CD1c-positive myeloid dendritic cell (primary cell): ENCODE results near the gene SORCS2.

ENCODE experiments used
- DNase-seq: peaks from one replicate; pipeline ENCODE4 v3.0.0-alpha.2; 2016; ENCODE audit errors: extremely low spot score

Gene SORCS2

GRCh38 chr4:7412554-7412912 is 220.2 kb downstream of the SORCS2 start:
- no peak for DNase-seq

DNA sequence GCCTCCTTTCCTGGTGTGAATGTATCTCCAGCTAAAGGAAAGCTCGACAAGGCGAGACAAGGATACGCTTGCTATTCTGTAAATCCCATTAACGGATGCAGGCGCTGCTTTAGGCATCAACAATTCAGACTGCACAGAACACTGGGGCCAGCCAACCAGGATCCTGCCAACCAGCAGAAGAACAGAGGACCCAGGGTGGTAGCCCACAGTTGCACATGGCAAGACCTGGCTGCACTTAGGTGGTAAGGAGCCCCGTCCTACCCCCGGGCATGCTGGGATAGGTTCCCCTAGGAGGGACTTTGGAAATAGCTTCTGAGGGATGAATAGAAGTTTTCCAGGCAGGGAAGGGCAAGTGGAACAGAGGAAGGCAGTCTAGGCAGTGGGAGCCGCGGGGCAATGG is 221.7 kb downstream of the SORCS2 start:
- DNase-seq: no peak

DNA sequence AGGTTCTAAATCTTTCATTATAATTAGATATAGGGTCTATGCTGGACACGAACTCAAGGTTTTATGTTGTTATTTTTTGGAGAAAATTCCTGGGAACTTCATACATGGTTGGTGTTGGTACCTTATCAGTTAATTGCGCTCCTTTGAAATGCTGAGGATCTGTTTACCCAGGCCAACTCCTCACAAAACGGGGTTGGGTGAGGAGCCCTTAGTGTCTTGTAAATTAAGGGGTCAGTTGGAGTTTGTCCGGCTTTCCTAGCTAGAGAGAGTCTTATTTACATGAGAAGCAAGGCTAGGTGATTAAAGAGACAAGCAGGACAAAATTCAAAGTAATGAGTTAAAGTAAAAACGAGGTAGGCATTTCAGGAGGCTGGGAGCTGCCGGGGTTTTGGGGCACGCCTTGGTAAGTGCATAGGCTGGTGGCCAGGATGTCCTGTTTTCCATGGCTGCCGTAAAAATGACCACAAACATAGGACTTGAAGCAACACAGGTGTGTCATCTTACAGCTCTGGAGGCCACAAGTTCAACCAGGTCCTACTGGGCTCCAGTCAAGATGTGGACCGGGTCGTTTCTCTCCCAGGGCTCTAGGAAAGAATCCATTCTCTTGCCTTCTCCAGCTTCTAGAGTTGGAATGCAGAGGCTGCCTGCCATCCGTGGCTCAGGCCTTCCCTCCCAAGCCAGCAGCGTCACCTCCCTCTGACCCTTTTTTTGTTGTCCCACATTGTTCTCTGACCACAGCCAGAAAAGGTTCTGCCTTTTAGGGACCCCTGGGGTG is 222.6 kb downstream of the SORCS2 start:
- no peak for DNase-seq

DNA sequence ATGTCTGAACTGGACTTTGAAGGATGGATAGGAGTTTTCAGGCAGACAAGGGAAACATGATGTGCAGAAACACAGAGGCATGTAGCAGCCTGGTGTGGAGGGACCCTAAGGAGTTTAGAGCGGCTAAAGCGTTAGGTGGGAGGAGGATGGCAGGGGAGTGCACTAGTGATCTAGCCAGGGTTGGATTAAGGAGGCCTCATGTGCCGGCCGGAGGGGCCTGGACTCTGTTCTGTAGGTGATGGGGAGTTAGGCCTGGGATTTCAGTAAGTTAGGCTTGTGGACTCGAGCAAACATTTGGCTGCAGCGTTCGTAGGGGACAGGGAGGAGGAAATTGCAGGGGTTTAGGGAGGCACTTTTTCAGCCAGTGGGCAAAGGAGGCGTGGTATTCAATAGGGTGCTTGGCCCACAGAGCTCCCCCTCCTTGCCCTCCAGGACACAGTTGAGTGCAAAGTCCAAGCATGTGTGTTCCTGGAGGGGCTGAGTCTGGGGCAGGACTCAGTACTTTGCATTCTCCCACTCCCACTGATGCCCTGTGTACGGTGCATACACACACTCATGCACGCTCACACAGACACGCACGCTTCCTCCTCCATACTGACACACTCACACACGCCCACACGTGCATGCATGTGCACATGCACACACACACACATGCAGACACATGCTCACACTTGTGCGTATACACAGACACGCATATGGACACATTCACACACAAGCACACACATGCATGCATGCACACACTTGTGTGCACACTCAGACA is 223.8 kb downstream of the SORCS2 start:
- DNase-seq: no peak

GRCh38 chr4:7416745-7417432 is 224.6 kb downstream of the SORCS2 start:
- DNase-seq: no peak

- no peak for DNase-seq
These were observed 225.3 kb downstream of the SORCS2 start for GRCh38 chr4:7417639-7418038.

- no peak for DNase-seq
These were observed 226.0 kb downstream of the SORCS2 start for GRCh38 chr4:7418131-7418943.

- no peak for DNase-seq
These were observed 227.8 kb downstream of the SORCS2 start for GRCh38 chr4:7419961-7420660.

GRCh38 chr4:7420661-7421040 is 228.3 kb downstream of the SORCS2 start:
- no peak for DNase-seq

GRCh38 chr4:7421356-7422150 is 229.2 kb downstream of the SORCS2 start:
- no peak for DNase-seq

DNA sequence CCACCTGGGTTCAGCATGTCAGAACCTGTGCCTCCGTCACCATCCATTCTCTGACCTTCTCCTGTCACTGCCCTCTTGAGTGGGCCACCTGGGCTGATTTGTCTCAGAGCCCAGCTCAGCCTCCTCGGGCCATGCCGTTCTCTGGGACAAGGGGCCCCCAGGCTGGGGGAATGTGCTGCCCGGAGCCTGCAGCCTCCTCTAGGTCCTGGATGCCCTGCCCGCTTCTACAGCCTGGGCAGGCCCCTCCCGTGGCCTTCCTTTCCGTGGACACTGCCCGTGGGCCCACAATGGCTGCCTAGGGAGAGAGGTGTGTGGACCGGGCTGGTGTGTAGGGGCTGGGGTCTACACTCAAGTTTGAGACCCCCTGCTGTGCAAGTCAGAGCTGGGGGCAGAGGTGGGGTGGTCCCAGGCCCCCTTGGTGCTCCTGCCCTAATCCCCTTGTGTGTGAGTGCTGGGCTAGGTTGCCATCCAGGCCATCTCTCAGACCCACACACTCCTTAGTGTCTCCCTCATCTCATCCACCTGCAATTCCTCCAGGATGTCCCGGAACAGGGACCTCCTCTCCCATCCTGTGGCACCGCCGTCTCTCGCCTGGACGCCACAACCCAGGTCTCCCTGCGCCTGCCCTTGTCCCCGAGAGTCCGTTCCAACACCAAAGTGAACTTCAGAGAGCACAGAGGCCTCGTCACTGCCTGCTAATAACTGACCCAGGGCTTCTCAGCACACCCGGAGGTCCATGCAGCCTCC is 230.0 kb downstream of the SORCS2 start:
- DNase-seq: no peak

DNA sequence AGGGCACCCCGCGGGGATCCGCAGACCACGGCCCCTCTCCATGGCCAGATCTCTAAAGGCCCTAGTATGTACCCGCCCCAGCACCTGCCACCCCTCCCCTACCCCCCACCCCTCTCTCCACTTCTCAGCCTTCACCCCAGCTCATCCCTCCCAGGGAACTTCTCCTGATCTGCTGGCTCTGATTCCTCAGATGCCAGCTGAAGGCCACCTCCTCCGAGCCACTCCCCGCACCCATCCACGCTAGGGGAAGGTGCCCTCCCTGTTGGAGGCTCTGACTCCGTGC is 230.5 kb downstream of the SORCS2 start:
- no peak for DNase-seq

- no peak for DNase-seq
These were observed 231.1 kb downstream of the SORCS2 start for GRCh38 chr4:7423391-7423790.

GRCh38 chr4:7423801-7424552 is 231.6 kb downstream of the SORCS2 start:
- DNase-seq: no peak

DNA sequence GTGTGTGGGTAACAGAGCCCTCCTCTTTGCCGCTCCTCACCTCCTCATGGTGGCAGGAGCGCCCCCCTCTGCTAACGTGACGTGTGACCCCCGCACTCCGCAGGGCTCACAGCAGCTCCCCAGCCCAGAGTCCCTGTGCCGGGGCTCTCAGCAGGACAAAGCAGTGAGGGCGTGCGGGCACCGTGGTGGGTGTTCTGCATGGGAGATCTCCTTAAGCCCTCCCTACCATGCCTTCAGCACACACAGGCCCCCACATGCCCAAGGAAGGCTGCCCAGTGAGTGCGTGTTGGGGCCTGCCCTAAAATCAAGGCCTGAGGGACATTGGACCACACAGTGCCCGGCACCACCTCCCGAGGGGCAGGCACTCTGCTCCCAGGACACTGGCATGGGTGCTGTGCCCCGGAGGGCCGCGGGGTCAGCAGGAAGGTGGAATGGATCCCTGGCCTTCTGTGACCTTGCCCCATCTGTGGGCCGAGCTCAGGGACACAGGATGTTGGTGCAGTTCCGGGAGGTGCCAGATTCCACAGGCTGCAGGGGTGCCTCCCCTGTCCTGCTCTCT is 232.3 kb downstream of the SORCS2 start:
- no peak for DNase-seq

DNA sequence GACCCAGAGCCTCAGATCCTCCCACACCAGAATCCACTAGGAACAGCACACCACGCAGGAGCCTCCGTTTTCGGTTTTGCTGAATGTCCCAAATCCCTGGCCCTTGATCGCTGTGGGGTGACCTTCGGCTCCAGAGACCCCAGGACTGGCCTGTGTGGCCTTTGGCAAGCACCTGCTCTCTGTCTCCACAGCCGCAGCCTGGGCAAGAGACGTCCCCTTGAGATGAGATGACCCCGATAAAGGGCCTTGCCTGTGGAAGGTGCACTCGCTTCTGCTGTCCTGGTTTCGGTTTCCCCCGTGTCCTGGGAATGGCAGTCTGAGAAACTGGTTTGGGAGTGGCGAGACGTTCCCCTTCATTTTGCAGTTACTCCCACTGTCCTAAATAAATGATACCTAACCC is 232.8 kb downstream of the SORCS2 start:
- DNase-seq: no peak

DNA sequence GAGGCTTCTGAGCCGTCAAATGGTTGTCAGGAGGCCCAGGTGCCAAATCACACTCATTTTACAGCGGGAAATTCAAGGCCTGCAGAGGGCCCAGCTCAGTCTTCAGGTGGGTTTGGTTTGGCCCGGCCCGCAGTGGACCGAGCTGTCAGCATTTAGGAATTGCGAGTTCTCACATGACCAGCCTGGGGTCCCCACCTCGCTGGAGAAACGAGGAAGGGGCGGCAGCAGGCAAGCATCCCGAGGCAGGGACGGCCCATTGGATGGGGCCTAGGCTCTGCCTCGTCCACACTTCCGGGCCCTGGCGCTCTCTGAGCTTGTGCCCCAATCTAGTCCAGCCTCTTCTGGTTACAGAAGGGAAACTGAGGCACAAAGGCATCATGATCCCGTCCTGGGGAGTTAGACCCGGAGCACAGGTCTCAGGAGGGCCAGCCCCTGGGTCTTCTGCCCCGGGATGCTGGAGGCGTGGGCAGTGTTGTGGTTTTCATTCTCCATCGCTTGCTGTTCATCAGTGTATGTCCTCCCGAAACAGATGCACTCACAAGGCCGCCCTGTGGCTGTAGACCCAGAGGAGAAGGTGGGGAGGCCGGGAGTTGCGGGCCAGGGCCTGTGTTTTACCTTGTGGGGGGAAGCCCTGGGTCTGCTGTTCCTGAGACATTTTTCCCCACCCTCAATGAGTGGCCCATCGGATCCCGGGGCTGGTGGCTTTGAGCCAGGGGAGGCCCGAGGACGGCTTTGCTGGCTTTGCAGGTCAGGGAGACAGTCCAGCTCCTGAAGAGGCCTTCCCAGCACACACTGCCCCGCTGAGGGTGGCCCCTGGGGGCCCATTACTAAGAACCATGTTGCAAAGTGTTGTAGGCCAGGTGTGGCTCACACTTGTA is 233.5 kb downstream of the SORCS2 start:
- DNase-seq: no peak
